H1 (cell line): Measurements from ENCODE around the gene TRPT1. TPM values are rescaled to one million over a fixed set of nuclear protein-coding genes. Genes with fewer than 3 reads are reported as not detected.

Source experiments
- CTCF ChIA-PET: fragments of 300-600 bp; sonication (Branson Sonifier 250); formaldehyde crosslinking; loops from one replicate; lab custom pipeline; 2021; ENCODE audit not compliant: partially characterized antibody; lab: Charles Lee
- POLR2A ChIA-PET: fragments of 300-600 bp; sonication (Branson Sonifier 250); formaldehyde crosslinking; loops from one replicate; lab custom pipeline; 2021; ENCODE audit warnings: inconsistent platforms; ENCODE audit not compliant: partially characterized antibody; lab: Charles Lee
- DNase-seq, 2 experiments: peaks; one replicate each; pipeline versions ENCODE4 v3.0.0 to v3.0.0-alpha.2; 2010 to 2022; ENCODE audit warnings: low spot score in 2 of 2, low read depth in 1 of 2, mixed read lengths in 1 of 2
- FAIRE-seq: peaks from 2 replicates; lab custom pipeline; 2011; peaks lifted over from hg19 to GRCh38; lab: Jason Lieb, UNC
- H2AFZ ChIP-seq: 2 replicates; pipeline ENCODE4 v1.8.1; 2012; ENCODE audit warnings: low read length, inconsistent platforms
- H2AK5ac ChIP-seq: 2 replicates; pipeline ENCODE4 v1.6.1; 2013; ENCODE audit warnings: low read depth, low read length
- H2BK120ac ChIP-seq: replicated peaks from 2 replicates; pipeline ENCODE3; 2013; ENCODE audit warnings: low read depth, low read length, inconsistent platforms
- H2BK12ac ChIP-seq: 2 replicates; pipeline ENCODE4 v1.6.1; 2013; ENCODE audit warnings: low read depth, low read length
- H2BK15ac ChIP-seq: 2 replicates; pipeline ENCODE4 v1.6.1; 2013; ENCODE audit warnings: low read length
- H2BK20ac ChIP-seq: 2 replicates; pipeline ENCODE4 v1.6.1; 2013; ENCODE audit warnings: low read length
- H2BK5ac ChIP-seq: 2 replicates; pipeline ENCODE4 v1.6.1; 2013; ENCODE audit warnings: low read depth, low read length
- H3K14ac ChIP-seq: 2 replicates; pipeline ENCODE4 v1.6.1; 2013; ENCODE audit warnings: inconsistent platforms; ENCODE audit not compliant: insufficient read length
- H3K18ac ChIP-seq: 2 replicates; pipeline ENCODE4 v1.6.1; 2013; ENCODE audit warnings: low read length; ENCODE audit errors: extremely low read depth
- H3K23ac ChIP-seq: 2 replicates; pipeline ENCODE4 v1.6.1; 2013; ENCODE audit warnings: inconsistent platforms; ENCODE audit not compliant: insufficient read length
- H3K23me2 ChIP-seq: 2 replicates; pipeline ENCODE4 v1.6.1; 2013; ENCODE audit warnings: low read depth, low read length
- H3K27ac ChIP-seq: 2 replicates; pipeline ENCODE4 v1.6.1; 2011; ENCODE audit warnings: low read depth, low read length, inconsistent platforms
- H3K27me3 ChIP-seq, 4 experiments: replicated peaks in 1 of 4; 1 replicate in 1 of 4; 2 replicates in 3 of 4; pipeline versions ENCODE4 v1.6.1 to v1.8.1; 2011 to 2013; ENCODE audit warnings: low read length in 3 of 4, mild to moderate bottlenecking in 3 of 4, inconsistent platforms in 2 of 4, mixed read lengths in 2 of 4, moderate library complexity in 1 of 4; ENCODE audit not compliant: control insufficient read depth in 3 of 4, insufficient read depth in 3 of 4; ENCODE audit errors: extremely low read depth in 1 of 4
- H3K36me3 ChIP-seq, 4 experiments: 2 replicates each; pipeline versions ENCODE4 v1.6.1 to v1.8.1; 2011 to 2013; ENCODE audit warnings: mild to moderate bottlenecking in 4 of 4, low read length in 3 of 4, moderate library complexity in 2 of 4, control low read depth in 1 of 4, inconsistent platforms in 1 of 4; ENCODE audit not compliant: insufficient read depth in 4 of 4, control insufficient read depth in 2 of 4
- H3K4ac ChIP-seq: replicated peaks from 2 replicates; pipeline ENCODE3; 2013; ENCODE audit warnings: low read length, low read depth, mixed read lengths, inconsistent platforms; ENCODE audit not compliant: insufficient read length
- H3K4me1 ChIP-seq, 4 experiments: replicated peaks in 1 of 4; 1 replicate in 1 of 4; 2 replicates in 3 of 4; pipeline versions ENCODE4 v1.6.1 to v1.8.1; 2011 to 2013; ENCODE audit warnings: low read length in 3 of 4, inconsistent platforms in 2 of 4, mixed read lengths in 1 of 4; ENCODE audit not compliant: insufficient read depth in 4 of 4, control insufficient read depth in 3 of 4
- H3K4me2 ChIP-seq, 2 experiments: 2 replicates each; pipeline versions ENCODE4 v1.6.1 to v1.8.1; 2011 to 2013; ENCODE audit warnings: low read depth in 2 of 2, low read length in 2 of 2, control low read depth in 1 of 2, inconsistent platforms in 1 of 2, mild to moderate bottlenecking in 1 of 2; ENCODE audit not compliant: insufficient read depth in 1 of 2
- H3K4me3 ChIP-seq, 4 experiments: fragments of 200-600, 300-600 bp in 1 of 4; sonication (generic), shearing (Covaris generic), sonication (Bioruptor Twin) in 1 of 4; 2 replicates each; pipeline versions ENCODE4 v1.5.1 to v1.8.1; 2011 to 2016; ENCODE audit warnings: low read length in 4 of 4, low read depth in 3 of 4, control low read depth in 2 of 4, inconsistent platforms in 2 of 4, mild to moderate bottlenecking in 2 of 4, mixed read lengths in 1 of 4, moderate library complexity in 1 of 4; ENCODE audit not compliant: insufficient read depth in 2 of 4; ENCODE audit errors: extremely low read depth in 1 of 4
- H3K56ac ChIP-seq: replicated peaks from 2 replicates; pipeline ENCODE3; 2013; ENCODE audit warnings: low read depth, mild to moderate bottlenecking, mixed read lengths, low read length, inconsistent platforms; ENCODE audit not compliant: insufficient read length
- H3K79me1 ChIP-seq: 2 replicates; pipeline ENCODE4 v1.6.1; 2013; ENCODE audit warnings: low read depth, low read length, control low read depth
- H3K79me2 ChIP-seq, 2 experiments: 2 replicates each; pipeline versions ENCODE4 v1.6.1 to v1.8.1; 2012 to 2013; ENCODE audit warnings: low read length in 2 of 2, mild to moderate bottlenecking in 2 of 2, inconsistent platforms in 1 of 2; ENCODE audit not compliant: insufficient read depth in 2 of 2, control insufficient read depth in 1 of 2
- H3K9ac ChIP-seq, 4 experiments: replicated peaks in 1 of 4; 1 replicate in 1 of 4; 2 replicates in 3 of 4; pipeline versions ENCODE4 v1.6.1 to v1.8.1; 2011 to 2013; ENCODE audit warnings: low read depth in 3 of 4, low read length in 3 of 4, control low read depth in 2 of 4, mild to moderate bottlenecking in 2 of 4, moderate library complexity in 2 of 4, inconsistent platforms in 1 of 4; ENCODE audit errors: extremely low read depth in 1 of 4
- H3K9me3 ChIP-seq, 2 experiments: 2 replicates each; pipeline versions ENCODE4 v1.6.1 to v1.8.1; 2012 to 2013; ENCODE audit warnings: mild to moderate bottlenecking in 2 of 2, moderate library complexity in 2 of 2, control low read depth in 1 of 2, inconsistent platforms in 1 of 2, low read depth in 1 of 2, low read length in 1 of 2, mixed read lengths in 1 of 2; ENCODE audit not compliant: insufficient read depth in 2 of 2
- H4K20me1 ChIP-seq, 2 experiments: replicated peaks in 1 of 2; 2 replicates each; pipeline versions ENCODE3 to v1.8.1; 2011 to 2013; ENCODE audit warnings: inconsistent platforms in 2 of 2, low read length in 2 of 2, mild to moderate bottlenecking in 1 of 2; ENCODE audit not compliant: insufficient read depth in 2 of 2, control insufficient read depth in 1 of 2
- H4K5ac ChIP-seq: 2 replicates; pipeline ENCODE4 v1.6.1; 2013; ENCODE audit warnings: low read length, low read depth, mixed read lengths, inconsistent platforms; ENCODE audit not compliant: insufficient read length
- H4K8ac ChIP-seq: 2 replicates; pipeline ENCODE4 v1.8.0; 2013; ENCODE audit warnings: mild to moderate bottlenecking, moderate library complexity, low read length, inconsistent platforms; ENCODE audit not compliant: insufficient read depth; ENCODE audit errors: extremely low read depth
- H4K91ac ChIP-seq: replicated peaks from 2 replicates; pipeline ENCODE3; 2013; ENCODE audit warnings: low read length, mixed read lengths, inconsistent platforms; ENCODE audit not compliant: insufficient read length
- CBX8 ChIP-seq: fragments of 300-800, 300-1000 bp; sonication (generic); IDR thresholded peaks from 2 replicates; pipeline ENCODE4 v1.7.1; 2016; ENCODE audit warnings: low read depth, low read length, borderline replicate concordance
- CHD2 ChIP-seq: IDR thresholded peaks from 2 replicates; pipeline ENCODE4 v1.6.1; 2012; ENCODE audit warnings: low read length, improper control_type of control experiment
- CTBP2 ChIP-seq: IDR thresholded peaks from 2 replicates; pipeline ENCODE4 v1.7.0; 2011; ENCODE audit warnings: borderline replicate concordance, mild to moderate bottlenecking, moderate library complexity, mixed read lengths, low read length; ENCODE audit not compliant: insufficient read depth, insufficient read length
- E2F6 ChIP-seq: IDR thresholded peaks from 2 replicates; pipeline ENCODE4 v1.6.1; 2012; ENCODE audit warnings: inconsistent platforms
- MAX ChIP-seq: IDR thresholded peaks from 2 replicates; pipeline ENCODE4 v1.6.1; 2012; ENCODE audit warnings: inconsistent platforms
- NRF1 ChIP-seq: IDR thresholded peaks from 2 replicates; pipeline ENCODE4 v1.6.1; 2011; ENCODE audit warnings: mild to moderate bottlenecking, low read depth, low read length, improper control_type of control experiment
- PHF8 ChIP-seq: fragments of 200-600 bp; sonication (generic); conservative IDR thresholded peaks from 2 replicates; pipeline ENCODE4 v1.7.1; 2012; ENCODE audit warnings: low read depth, mild to moderate bottlenecking, inconsistent platforms, low read length, moderate library complexity
- SAP30 ChIP-seq: fragments of 300-600 bp; sonication (generic); IDR thresholded peaks from 2 replicates; pipeline ENCODE4 v1.7.1; 2012; ENCODE audit warnings: low read length, moderate library complexity, mild to moderate bottlenecking, inconsistent platforms; ENCODE audit not compliant: insufficient read depth, insufficient replicate concordance
- SIN3A ChIP-seq, 2 experiments: IDR thresholded peaks in 1 of 2; conservative IDR thresholded peaks in 1 of 2; 2 replicates each; pipeline ENCODE4 v1.6.1; 2011 to 2012; ENCODE audit warnings: low read length in 2 of 2, improper control_type of control experiment in 1 of 2, low read depth in 1 of 2, mild to moderate bottlenecking in 1 of 2
- SIRT6 ChIP-seq: IDR thresholded peaks from one replicate; pipeline ENCODE4 v1.7.1; 2012; ENCODE audit warnings: low read length, inconsistent platforms
- TAF7 ChIP-seq: optimal IDR thresholded peaks from 2 replicates; pipeline ENCODE3; 2011; ENCODE audit warnings: low read depth, mild to moderate bottlenecking, inconsistent platforms, low read length, moderate library complexity, borderline replicate concordance
- WGBS, 2 experiments: shearing (Covaris generic) in 1 of 2; methylation state at CpG; one replicate each; pipeline versions ENCODE4 v1.1.6 to v1.1.7; 2013 to 2015; ENCODE audit warnings: low lambda C conversion rate in 2 of 2, mixed read lengths in 2 of 2, inconsistent platforms in 1 of 2, low coverage in 1 of 2, missing lambda C conversion rate in 1 of 2; ENCODE audit not compliant: insufficient replicate concordance in 2 of 2, insufficient coverage in 1 of 2, insufficient read length in 1 of 2; ENCODE audit errors: extremely low coverage in 1 of 2, missing lambda C conversion rate in 1 of 2; 5-methylcytosine and 5-hydroxymethylcytosine counted together
- polyA plus RNA-seq, 7 experiments: library from polyadenylated mRNA; depleted of rRNA in 3 of 7; stranded (reverse) in 5 of 7; unstranded in 2 of 7; fragments of >200 nt in 5 of 7; fragments of 200-250 nt in 2 of 7; gene quantifications; 1 replicate in 5 of 7; 2 replicates in 1 of 7; 4 replicates in 1 of 7; pipeline versions ENCODE4 v1.2.1 to v1.2.3, GENCODE V29; 2011 to 2013; ENCODE audit warnings: missing spikeins in 2 of 7, mixed read lengths in 2 of 7
- total RNA-seq: library from RNA; stranded (reverse); fragmentation: NEBNext Ultra II Directional; extraction: Animal tissue kit (Norgen Biotek cat#: 25700); gene quantifications from 2 replicates; pipeline ENCODE4 v1.2.1, GENCODE V29; 2021

The TRPT1 gene
- total and polyA plus RNA-seq, 2 of the 8 experiments (the other 6 are each of a cell fraction or from before 2014, with no cell fraction given), result 34.5 to 74.6 TPM

DNA sequence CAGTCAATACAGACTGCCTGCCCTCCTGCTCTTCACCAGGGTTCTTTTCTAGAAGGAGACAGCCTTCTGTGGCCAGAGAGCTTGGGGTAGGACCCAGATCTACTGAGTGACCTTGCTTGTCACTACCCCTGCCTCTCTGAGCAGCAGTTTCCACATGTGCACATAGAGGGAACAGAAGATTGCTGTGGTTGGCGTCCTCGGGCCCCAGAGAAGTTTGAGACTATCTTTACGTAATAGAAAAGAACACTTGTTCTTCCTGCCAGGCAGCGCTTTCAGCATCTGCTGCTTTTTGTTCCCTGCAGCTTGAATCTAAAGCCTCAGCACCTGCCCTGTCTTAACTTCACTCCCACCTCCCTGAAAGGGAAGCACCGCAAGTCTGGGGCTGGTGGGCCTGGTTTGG lies 13.0 kb upstream of the TRPT1 start:
- FAIRE-seq (no peak), DNase-seq (no peak)
- H3K23me2 ChIP-seq, result peaks cover 15% of the 10 kb centered on the region
- CTCF ChIA-PET, result interaction anchor here (0.7 to 4.5 kb wide), 4 partner anchors 13 to 64 kb away, joined by 3 to 26 read pairs (median 4); partner anchors contain the start of gene PLCB3
- H2BK5ac ChIP-seq, result no peak overlapping the region
- H2BK15ac ChIP-seq, result no peak overlapping the region
- H3K23ac ChIP-seq, result no peak overlapping the region
- peaks cover 0 to 11% (median 5%) of the 10 kb centered on the region in 4 experiments; a peak in 3 of 8 replicates for H3K36me3 ChIP-seq
- H3K27me3 ChIP-seq, result peaks cover 0 to 3% (median 0%) of the 10 kb centered on the region in 4 experiments; a peak in 2 of 7 replicates
- H4K20me1 ChIP-seq, result peaks cover 0 to 11% of the 10 kb centered on the region in 2 experiments
- POLR2A ChIA-PET, result interaction anchor here (0.6 to 11.9 kb wide), 8 partner anchors 8 to 78 kb away, joined by 3 to 190 read pairs (median 4); partner anchors contain the start of genes FKBP2, NUDT22, PLCB3 and PPP1R14B
- H3K4ac ChIP-seq, result no peak overlapping the region
- H3K9me3 ChIP-seq, result no peaks in the 10 kb centered on the region
- H2BK120ac ChIP-seq, result no peak overlapping the region
- H3K4me1 ChIP-seq, result peaks cover 0 to 16% (median 8%) of the 10 kb centered on the region in 4 experiments; a peak in 6 of 7 replicates
- WGBS, 2 experiments, result 84% methylated on average over 5 of the region's 5 CpGs; no CpG with 5 or more reads in 1 of the 2 experiments
- peaks cover 0 to 5% of the 10 kb centered on the region in 2 experiments; a peak in 1 of 4 replicates for H3K79me2 ChIP-seq
- no peak overlapping the region for H2AK5ac ChIP-seq
- H3K18ac ChIP-seq, result no peak overlapping the region
- no peak overlapping the region for H4K8ac ChIP-seq
- no peaks in the 10 kb centered on the region for H3K79me1 ChIP-seq
- no peak overlapping the region for H3K56ac ChIP-seq
- H2BK12ac ChIP-seq, result no peak overlapping the region
- no peak overlapping the region for H3K9ac ChIP-seq
- no peak overlapping the region for H3K27ac ChIP-seq
- no peak overlapping the region for H4K5ac ChIP-seq
- no peak overlapping the region for H3K14ac ChIP-seq
- H4K91ac ChIP-seq, result no peak overlapping the region
- H3K4me3 ChIP-seq, result no peak overlapping the region
- no peak overlapping the region for H3K4me2 ChIP-seq
- no peak overlapping the region for H2AFZ ChIP-seq
- H2BK20ac ChIP-seq, result no peak overlapping the region
- TF ChIP-seq NRF1 (no peak), MAX (no peak), SIRT6 (no peak), SAP30 (no peak), CBX8 (no peak), E2F6 (no peak), SIN3A (conservative IDR thresholded peaks at IDR 0.05 in 1 of 2, IDR thresholded peaks at IDR 0.05 in 1 of 2; ENCODE audit: low read depth in 1 of 2, low read length in 2 of 2) (no peak), CHD2 (no peak), TAF7 (no peak), PHF8 (no peak), CTBP2 (no peak)
